GM12892 (cell line): ENCODE results near the gene CFAP46.
"Not testable (repeated sequence)": the region's sequence is repeated elsewhere in the genome, so short reads cannot be mapped to it uniquely, and the experiment has no call there.

Source experiments
- DNase-seq: peaks from one replicate; pipeline ENCODE4 v3.0.0; 2011; ENCODE audit not compliant: insufficient read length
- FAIRE-seq: peaks from 2 replicates; lab custom pipeline; 2011; peaks lifted over from hg19 to GRCh38; lab: Jason Lieb, UNC
- POLR2A ChIP-seq: IDR thresholded peaks from 2 replicates; pipeline ENCODE4 v1.6.1; 2011; ENCODE audit warnings: low read depth, low read length, control low read depth
- POLR2AphosphoS5 ChIP-seq: IDR thresholded peaks from 2 replicates; pipeline ENCODE4 v1.6.1; 2011; ENCODE audit warnings: low read depth, low read length, control low read depth
- TAF1 ChIP-seq: IDR thresholded peaks from 2 replicates; pipeline ENCODE4 v1.6.1; 2011; ENCODE audit warnings: low read depth, mild to moderate bottlenecking, control low read depth, low read length, borderline replicate concordance

Gene CFAP46

GRCh38 chr10:132909491-132910071 is 32.8 kb downstream of the CFAP46 start:
- TF ChIP-seq POLR2A (no peak), TAF1 (no peak), POLR2AphosphoS5 (no peak)
- DNase-seq (no peak), FAIRE-seq (no peak)

GRCh38 chr10:132908621-132909295 is 33.6 kb downstream of the CFAP46 start:
- TF ChIP-seq POLR2AphosphoS5: no peak
- no peak for TF ChIP-seq TAF1
- no peak for TF ChIP-seq POLR2A
- no peak for DNase-seq
- FAIRE-seq: no peak

- FAIRE-seq (no peak), DNase-seq (no peak)
- TF ChIP-seq POLR2AphosphoS5: no peak
- no peak for TF ChIP-seq TAF1
- TF ChIP-seq POLR2A: no peak
Observed at GRCh38 chr10:132907821-132908620, 34.3 kb downstream of the CFAP46 start.

- no peak for DNase-seq
- TF ChIP-seq TAF1: no peak
- no peak for TF ChIP-seq POLR2A
- TF ChIP-seq POLR2AphosphoS5: no peak
- no peak for FAIRE-seq
Observed at GRCh38 chr10:132906836-132907235, 35.5 kb downstream of the CFAP46 start.

GRCh38 chr10:132906106-132906505 is 36.3 kb downstream of the CFAP46 start:
- FAIRE-seq: no peak
- no peak for DNase-seq
- no peak for TF ChIP-seq TAF1
- TF ChIP-seq POLR2A: no peak
- no peak for TF ChIP-seq POLR2AphosphoS5

GRCh38 chr10:132905661-132906060 is 36.7 kb downstream of the CFAP46 start:
- FAIRE-seq (no peak), DNase-seq (no peak)
- TF ChIP-seq POLR2AphosphoS5 (no peak), TAF1 (no peak), POLR2A (no peak)

- no peak for FAIRE-seq
- DNase-seq: no peak
- TF ChIP-seq POLR2AphosphoS5 (no peak), TAF1 (no peak), POLR2A (no peak)
Observed at GRCh38 chr10:132904814-132905649, 37.3 kb downstream of the CFAP46 start.

- FAIRE-seq (no peak), DNase-seq (no peak)
- TF ChIP-seq TAF1: no peak
Observed at GRCh38 chr10:132904181-132904813, 38.1 kb downstream of the CFAP46 start.

GRCh38 chr10:132902656-132903575 is 39.5 kb downstream of the CFAP46 start:
- FAIRE-seq, DNase-seq: not testable (repeated sequence)

- TF ChIP-seq TAF1 (no peak), POLR2AphosphoS5 (no peak), POLR2A (no peak)
- no peak for FAIRE-seq
- DNase-seq: no peak
Observed at GRCh38 chr10:132901351-132901750, 41.0 kb downstream of the CFAP46 start.

GRCh38 chr10:132900211-132900756 is 42.1 kb downstream of the CFAP46 start:
- DNase-seq (no peak), FAIRE-seq (no peak)
- TF ChIP-seq POLR2A (no peak), TAF1 (no peak), POLR2AphosphoS5 (no peak)
